BE2C (cell line): ENCODE measurements around the gene SEMA3F.

Experiments used
- DNase-seq: peaks from one replicate; pipeline ENCODE4 v3.0.0-alpha.2; 2020
- H3K27me3 ChIP-seq: fragments of 250-450 bp; sonication (Bioruptor Pico); 2 replicates; pipeline ENCODE4 v1.5.1; 2020; ENCODE audit warnings: mild to moderate bottlenecking
- H3K36me3 ChIP-seq: fragments of 250-450 bp; sonication (Bioruptor Pico); 2 replicates; pipeline ENCODE4 v1.5.1; 2020; ENCODE audit warnings: mild to moderate bottlenecking
- H3K4me1 ChIP-seq: fragments of 250-450 bp; sonication (Bioruptor Pico); 2 replicates; pipeline ENCODE4 v1.5.1; 2020
- H3K4me3 ChIP-seq: 2 replicates; pipeline ENCODE4 v1.5.1; 2011; ENCODE audit warnings: low read depth, low read length
- H3K9me3 ChIP-seq: fragments of 250-450 bp; sonication (Bioruptor Pico); 2 replicates; pipeline ENCODE4 v1.5.1; 2020
- TF ChIP-seq, protein P1 (sequence below): IDR thresholded peaks from 2 replicates; pipeline ENCODE4 v1.5.1; 2012; ENCODE audit warnings: mild to moderate bottlenecking, low read depth, low read length

The SEMA3F gene

DNA sequence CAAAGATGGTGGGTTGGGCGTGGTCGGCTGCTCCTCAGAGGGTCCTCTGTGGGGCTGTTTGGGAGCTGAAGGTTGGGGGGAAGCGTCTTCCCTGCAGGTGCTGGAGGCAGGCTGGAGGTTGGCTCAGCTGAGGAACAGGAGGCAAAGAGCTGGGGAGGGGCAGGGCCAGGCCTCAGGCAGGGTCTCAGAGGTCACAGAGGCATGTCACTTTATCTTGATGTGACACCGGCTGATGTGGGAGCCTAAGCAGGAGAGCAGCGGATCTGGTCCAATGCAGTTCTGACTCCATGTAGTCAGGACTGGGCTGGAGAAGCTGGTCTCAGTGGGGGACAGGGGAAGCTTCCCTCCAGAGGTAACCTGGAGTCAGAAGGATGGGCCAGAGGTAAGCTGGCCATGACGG lies 28.6 kb downstream of the SEMA3F start:
- Histone ChIP-seq H3K9me3 (no peaks in the 10 kb centered on the region), H3K27me3 (no peaks in the 10 kb centered on the region), H3K4me3 (no peak overlapping the region), H3K36me3 (no peaks in the 10 kb centered on the region), H3K4me1 (no peaks in the 10 kb centered on the region)
- TF ChIP-seq, protein P1, sequence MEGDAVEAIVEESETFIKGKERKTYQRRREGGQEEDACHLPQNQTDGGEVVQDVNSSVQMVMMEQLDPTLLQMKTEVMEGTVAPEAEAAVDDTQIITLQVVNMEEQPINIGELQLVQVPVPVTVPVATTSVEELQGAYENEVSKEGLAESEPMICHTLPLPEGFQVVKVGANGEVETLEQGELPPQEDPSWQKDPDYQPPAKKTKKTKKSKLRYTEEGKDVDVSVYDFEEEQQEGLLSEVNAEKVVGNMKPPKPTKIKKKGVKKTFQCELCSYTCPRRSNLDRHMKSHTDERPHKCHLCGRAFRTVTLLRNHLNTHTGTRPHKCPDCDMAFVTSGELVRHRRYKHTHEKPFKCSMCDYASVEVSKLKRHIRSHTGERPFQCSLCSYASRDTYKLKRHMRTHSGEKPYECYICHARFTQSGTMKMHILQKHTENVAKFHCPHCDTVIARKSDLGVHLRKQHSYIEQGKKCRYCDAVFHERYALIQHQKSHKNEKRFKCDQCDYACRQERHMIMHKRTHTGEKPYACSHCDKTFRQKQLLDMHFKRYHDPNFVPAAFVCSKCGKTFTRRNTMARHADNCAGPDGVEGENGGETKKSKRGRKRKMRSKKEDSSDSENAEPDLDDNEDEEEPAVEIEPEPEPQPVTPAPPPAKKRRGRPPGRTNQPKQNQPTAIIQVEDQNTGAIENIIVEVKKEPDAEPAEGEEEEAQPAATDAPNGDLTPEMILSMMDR, result no peak
- DNase-seq, result no peak

DNA sequence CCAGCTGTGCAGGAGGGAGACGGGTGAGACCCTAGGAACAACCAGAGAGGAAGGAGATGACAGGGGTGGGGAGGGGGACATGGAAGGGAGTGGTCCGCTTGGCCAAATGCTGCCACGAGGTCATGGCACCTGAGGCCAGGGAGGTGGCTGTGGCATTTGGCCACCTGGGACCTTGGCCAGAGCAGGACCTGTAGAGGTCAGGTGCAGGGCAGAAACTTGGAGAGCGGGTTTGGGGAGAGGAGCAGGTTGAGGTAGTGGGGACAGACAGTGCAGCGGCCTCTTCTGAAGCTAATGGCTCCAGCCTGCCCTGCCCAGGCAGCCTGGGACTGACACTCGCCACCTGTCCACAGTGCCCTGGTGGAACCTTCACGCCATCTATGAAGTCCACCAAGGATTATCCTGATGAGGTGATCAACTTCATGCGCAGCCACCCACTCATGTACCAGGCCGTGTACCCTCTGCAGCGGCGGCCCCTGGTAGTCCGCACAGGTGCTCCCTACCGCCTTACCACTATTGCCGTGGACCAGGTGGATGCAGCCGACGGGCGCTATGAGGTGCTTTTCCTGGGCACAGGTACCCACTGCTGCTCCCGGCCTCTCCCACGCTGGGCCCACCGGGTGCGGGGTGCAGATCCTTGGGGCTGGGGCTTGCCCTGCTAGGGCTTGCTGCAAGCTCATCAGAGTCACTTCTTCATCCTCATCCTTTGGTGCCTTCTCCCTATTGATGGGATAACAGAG lies 29.3 kb downstream of the SEMA3F start:
- H3K9me3 ChIP-seq, result no peaks in the 10 kb centered on the region
- no peaks in the 10 kb centered on the region for H3K36me3 ChIP-seq
- no peaks in the 10 kb centered on the region for H3K4me1 ChIP-seq
- TF ChIP-seq, protein P1, result no peak
- DNase-seq, result no peak
- no peak overlapping the region for H3K4me3 ChIP-seq
- H3K27me3 ChIP-seq, result no peaks in the 10 kb centered on the region

- Histone ChIP-seq H3K27me3 (no peaks in the 10 kb centered on the region), H3K4me1 (no peaks in the 10 kb centered on the region), H3K9me3 (no peaks in the 10 kb centered on the region), H3K36me3 (no peaks in the 10 kb centered on the region), H3K4me3 (no peak overlapping the region)
- no peak for DNase-seq
- TF ChIP-seq, protein P1, result no peak
Observed at GRCh38 chr3:50185230-50185629, 30.1 kb downstream of the SEMA3F start.

GRCh38 chr3:50186096-50186495 lies 31.0 kb downstream of the SEMA3F start:
- no peaks in the 10 kb centered on the region for H3K27me3 ChIP-seq
- no peaks in the 10 kb centered on the region for H3K36me3 ChIP-seq
- no peak for DNase-seq
- no peak overlapping the region for H3K4me3 ChIP-seq
- H3K4me1 ChIP-seq, result no peaks in the 10 kb centered on the region
- H3K9me3 ChIP-seq, result no peaks in the 10 kb centered on the region
- TF ChIP-seq, protein P1, result no peak

DNA sequence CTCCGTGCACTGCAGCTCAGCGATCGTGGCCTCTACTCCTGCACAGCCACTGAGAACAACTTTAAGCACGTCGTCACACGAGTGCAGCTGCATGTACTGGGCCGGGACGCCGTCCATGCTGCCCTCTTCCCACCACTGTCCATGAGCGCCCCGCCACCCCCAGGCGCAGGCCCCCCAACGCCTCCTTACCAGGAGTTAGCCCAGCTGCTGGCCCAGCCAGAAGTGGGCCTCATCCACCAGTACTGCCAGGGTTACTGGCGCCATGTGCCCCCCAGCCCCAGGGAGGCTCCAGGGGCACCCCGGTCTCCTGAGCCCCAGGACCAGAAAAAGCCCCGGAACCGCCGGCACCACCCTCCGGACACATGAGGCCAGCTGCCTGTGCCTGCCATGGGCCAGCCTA lies 32.6 kb downstream of the SEMA3F start:
- Histone ChIP-seq H3K36me3 (no peaks in the 10 kb centered on the region), H3K4me1 (no peaks in the 10 kb centered on the region), H3K9me3 (no peaks in the 10 kb centered on the region), H3K4me3 (no peak overlapping the region), H3K27me3 (peaks cover under 1% of the 10 kb centered on the region)
- TF ChIP-seq, protein P1, result no peak
- DNase-seq, result no peak

DNA sequence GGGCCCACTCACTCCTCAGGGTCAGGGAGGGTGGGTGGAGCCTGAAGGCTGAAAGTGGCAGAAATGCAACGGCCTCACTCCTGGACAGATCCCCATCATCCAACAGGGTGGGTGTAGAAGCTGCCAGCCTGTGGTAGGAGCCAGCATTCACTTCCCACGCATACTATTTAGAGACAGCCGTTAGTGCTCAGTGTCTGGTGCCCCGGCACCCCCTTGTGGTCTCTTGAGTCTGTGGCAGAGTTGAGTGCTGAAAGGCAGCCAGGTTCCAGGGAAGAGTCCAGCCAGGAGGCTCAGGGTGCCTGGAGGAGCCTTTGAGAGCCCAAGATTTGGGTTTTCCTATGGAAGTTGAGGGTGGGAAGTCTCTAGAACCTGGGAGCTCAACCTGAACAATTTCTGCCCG lies 34.1 kb downstream of the SEMA3F start:
- no peaks in the 10 kb centered on the region for H3K36me3 ChIP-seq

More for the DNA sequence above, 34.1 kb downstream of the SEMA3F start:
- TF ChIP-seq, protein P1, result peak; percentile 80
- H3K27me3 ChIP-seq, result peaks cover 16% of the 10 kb centered on the region
- no peaks in the 10 kb centered on the region for H3K4me1 ChIP-seq
- no peak overlapping the region for H3K4me3 ChIP-seq
- no peaks in the 10 kb centered on the region for H3K9me3 ChIP-seq
- peak; percentile 77 for DNase-seq
